ENCODE results near the gene SERGEF.

DNA sequence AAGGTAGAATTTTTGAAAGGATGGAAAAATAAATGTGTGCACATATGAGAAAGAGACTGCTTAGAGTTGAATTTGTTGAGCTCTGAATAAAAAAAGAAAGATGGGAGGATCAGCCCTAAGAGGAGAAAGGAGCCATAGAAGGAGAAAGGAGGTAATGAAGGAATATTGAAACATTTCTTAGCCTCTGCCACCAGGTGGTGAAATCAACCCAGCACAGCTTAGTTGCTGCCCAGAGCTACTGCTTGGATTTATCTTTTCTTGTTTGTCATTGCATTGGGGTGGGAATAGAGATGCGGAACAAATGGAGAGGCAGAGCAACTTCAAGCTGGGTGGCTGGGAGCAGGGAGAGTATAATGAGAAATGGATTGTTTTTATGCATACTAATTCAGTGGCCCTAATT is 80.4 kb downstream of the SERGEF start:
- TF ChIP-seq GATA2 (IDR thresholded peaks at IDR 0.05; ENCODE audit: low read depth, low read length) (no peak), GATA3 (IDR thresholded peaks at IDR 0.05; ENCODE audit: low read depth, low read length) (no peak)

All from SH-SY5Y (cell line).